Measurements from ENCODE around the gene ZNF605.

Gene ZNF605

GRCh38 chr12:132926415-132926833, 29.7 kb downstream of the ZNF605 start:
- Histone ChIP-seq H2BK5ac (ENCODE audit: low read length) (no peak overlapping the region), H4K8ac (ENCODE audit: low read depth, low read length) (no peak overlapping the region), H3K79me1 (ENCODE audit: low read depth, low read length) (no peaks in the 10 kb centered on the region), H2BK120ac (ENCODE audit: low read depth, low read length) (no peak overlapping the region), H3K4me2 (ENCODE audit: insufficient read depth, low read length, poor library complexity, severe bottlenecking) (no peak overlapping the region), H3K27me3 (ENCODE audit: control insufficient read depth in 3 of 3, insufficient read depth in 3 of 3, low read depth in 1 of 3, low read length in 3 of 3) (no peaks in the 10 kb centered on the region), H4K91ac (ENCODE audit: low read depth, low read length, poor library complexity) (no peak overlapping the region), H3K9ac (ENCODE audit: low read depth, low read length, poor library complexity) (no peak overlapping the region), H3K36me3 (replicated peaks in 1 of 2; ENCODE audit: control insufficient read depth in 2 of 2, insufficient read depth in 2 of 2, low read length in 2 of 2) (peaks cover 15 to 51% of the 10 kb centered on the region in 2 donors), H3K18ac (ENCODE audit: low read length) (no peak overlapping the region), H2AFZ (ENCODE audit: low read length) (no peak overlapping the region), H3K9me3 (replicated peaks in 1 of 2; ENCODE audit: control insufficient read depth in 2 of 2, insufficient read depth in 1 of 2, low read depth in 1 of 2, low read length in 2 of 2) (peaks cover 48 to 96% of the 10 kb centered on the region in 2 donors), H3K4me1 (ENCODE audit: control insufficient read depth in 2 of 2, insufficient read depth in 1 of 2, low read depth in 1 of 2, low read length in 2 of 2) (no peaks in the 10 kb centered on the region), H3K27ac (replicated peaks; ENCODE audit: low read length) (no peak overlapping the region), H3K4me3 (ENCODE audit: low read length in 2 of 2) (no peak overlapping the region), H3K23ac (ENCODE audit: low read depth, low read length, poor library complexity) (no peak overlapping the region), H3K14ac (ENCODE audit: low read length) (no peak overlapping the region), H3K4ac (ENCODE audit: low read length) (no peak overlapping the region), H2BK12ac (ENCODE audit: low read length) (no peak overlapping the region), H2AK5ac (ENCODE audit: low read depth, low read length) (no peak overlapping the region), H2BK15ac (ENCODE audit: low read length) (no peak overlapping the region)
- WGBS, 2 donors (ENCODE audit: extremely low coverage in 2 of 2, insufficient read length in 2 of 2, insufficient replicate concordance in 1 of 2), result no CpG with 5 or more reads among the region's 6 CpGs
- no peak for DNase-seq (ENCODE audit: low spot score)

GRCh38 chr12:132925597-132926414, 30.3 kb downstream of the ZNF605 start:
- H3K23ac ChIP-seq (ENCODE audit: low read depth, low read length, poor library complexity), result no peak overlapping the region
- no peak overlapping the region for H3K9ac ChIP-seq (ENCODE audit: low read depth, low read length, poor library complexity)
- H3K4me2 ChIP-seq (ENCODE audit: insufficient read depth, low read length, poor library complexity, severe bottlenecking), result no peak overlapping the region
- no peak overlapping the region for H2BK120ac ChIP-seq (ENCODE audit: low read depth, low read length)
- peaks cover 45 to 96% of the 10 kb centered on the region in 2 donors for H3K9me3 ChIP-seq (replicated peaks in 1 of 2; ENCODE audit: control insufficient read depth in 2 of 2, insufficient read depth in 1 of 2, low read depth in 1 of 2, low read length in 2 of 2)
- no peak overlapping the region for H3K4ac ChIP-seq (ENCODE audit: low read length)
- H3K18ac ChIP-seq (ENCODE audit: low read length), result no peak overlapping the region
- H4K8ac ChIP-seq (ENCODE audit: low read depth, low read length), result no peak overlapping the region
- no CpG with 5 or more reads among the region's 8 CpGs for WGBS, 2 donors (ENCODE audit: extremely low coverage in 2 of 2, insufficient read length in 2 of 2, insufficient replicate concordance in 1 of 2)
- H3K4me1 ChIP-seq (ENCODE audit: control insufficient read depth in 2 of 2, insufficient read depth in 1 of 2, low read depth in 1 of 2, low read length in 2 of 2), result no peaks in the 10 kb centered on the region
- no peak overlapping the region for H3K27ac ChIP-seq (replicated peaks; ENCODE audit: low read length)
- no peaks in the 10 kb centered on the region for H3K27me3 ChIP-seq (ENCODE audit: control insufficient read depth in 3 of 3, insufficient read depth in 3 of 3, low read depth in 1 of 3, low read length in 3 of 3)
- H3K4me3 ChIP-seq (ENCODE audit: low read length in 2 of 2), result no peak overlapping the region
- DNase-seq (ENCODE audit: low spot score), result no peak
- no peak overlapping the region for H2BK5ac ChIP-seq (ENCODE audit: low read length)
- H2BK12ac ChIP-seq (ENCODE audit: low read length), result no peak overlapping the region
- H2AK5ac ChIP-seq (ENCODE audit: low read depth, low read length), result no peak overlapping the region
- H4K91ac ChIP-seq (ENCODE audit: low read depth, low read length, poor library complexity), result no peak overlapping the region
- no peak overlapping the region for H2BK15ac ChIP-seq (ENCODE audit: low read length)
- no peak overlapping the region for H3K14ac ChIP-seq (ENCODE audit: low read length)
- peaks cover 15 to 46% of the 10 kb centered on the region in 2 donors for H3K36me3 ChIP-seq (replicated peaks in 1 of 2; ENCODE audit: control insufficient read depth in 2 of 2, insufficient read depth in 2 of 2, low read length in 2 of 2)
- no peaks in the 10 kb centered on the region for H3K79me1 ChIP-seq (ENCODE audit: low read depth, low read length)
- H2AFZ ChIP-seq (ENCODE audit: low read length), result no peak overlapping the region

- H2BK15ac ChIP-seq (ENCODE audit: low read length), result no peak overlapping the region
- no peaks in the 10 kb centered on the region for H3K4me1 ChIP-seq (ENCODE audit: control insufficient read depth in 2 of 2, insufficient read depth in 1 of 2, low read depth in 1 of 2, low read length in 2 of 2)
- H3K23ac ChIP-seq (ENCODE audit: low read depth, low read length, poor library complexity), result no peak overlapping the region
- H3K27me3 ChIP-seq (ENCODE audit: control insufficient read depth in 3 of 3, insufficient read depth in 3 of 3, low read depth in 1 of 3, low read length in 3 of 3), result no peaks in the 10 kb centered on the region
- no CpG with 5 or more reads among the region's 3 CpGs for WGBS, 2 donors (ENCODE audit: extremely low coverage in 2 of 2, insufficient read length in 2 of 2, insufficient replicate concordance in 1 of 2)
- DNase-seq (ENCODE audit: low spot score), result no peak
- no peak overlapping the region for H2BK12ac ChIP-seq (ENCODE audit: low read length)
- no peak overlapping the region for H3K9ac ChIP-seq (ENCODE audit: low read depth, low read length, poor library complexity)
- peaks cover 8 to 33% of the 10 kb centered on the region in 2 donors for H3K36me3 ChIP-seq (replicated peaks in 1 of 2; ENCODE audit: control insufficient read depth in 2 of 2, insufficient read depth in 2 of 2, low read length in 2 of 2)
- no peak overlapping the region for H2AK5ac ChIP-seq (ENCODE audit: low read depth, low read length)
- H4K8ac ChIP-seq (ENCODE audit: low read depth, low read length), result no peak overlapping the region
- H2AFZ ChIP-seq (ENCODE audit: low read length), result no peak overlapping the region
- no peak overlapping the region for H4K91ac ChIP-seq (ENCODE audit: low read depth, low read length, poor library complexity)
- H3K4me2 ChIP-seq (ENCODE audit: insufficient read depth, low read length, poor library complexity, severe bottlenecking), result no peak overlapping the region
- no peak overlapping the region for H3K27ac ChIP-seq (replicated peaks; ENCODE audit: low read length)
- H3K4ac ChIP-seq (ENCODE audit: low read length), result no peak overlapping the region
- no peak overlapping the region for H2BK120ac ChIP-seq (ENCODE audit: low read depth, low read length)
- no peak overlapping the region for H3K14ac ChIP-seq (ENCODE audit: low read length)
- H3K79me1 ChIP-seq (ENCODE audit: low read depth, low read length), result no peaks in the 10 kb centered on the region
- H3K9me3 ChIP-seq (replicated peaks in 1 of 2; ENCODE audit: control insufficient read depth in 2 of 2, insufficient read depth in 1 of 2, low read depth in 1 of 2, low read length in 2 of 2), result peaks cover 38 to 94% of the 10 kb centered on the region in 2 donors
- no peak overlapping the region for H2BK5ac ChIP-seq (ENCODE audit: low read length)
- H3K4me3 ChIP-seq (ENCODE audit: low read length in 2 of 2), result no peak overlapping the region
- no peak overlapping the region for H3K18ac ChIP-seq (ENCODE audit: low read length)
Observed at GRCh38 chr12:132924356-132924755, 31.8 kb downstream of the ZNF605 start.

- H3K4me1 ChIP-seq (ENCODE audit: control insufficient read depth in 2 of 2, insufficient read depth in 1 of 2, low read depth in 1 of 2, low read length in 2 of 2), result no peaks in the 10 kb centered on the region
- H3K27me3 ChIP-seq (ENCODE audit: control insufficient read depth in 3 of 3, insufficient read depth in 3 of 3, low read depth in 1 of 3, low read length in 3 of 3), result no peaks in the 10 kb centered on the region
- H2BK5ac ChIP-seq (ENCODE audit: low read length), result no peak overlapping the region
- no peak overlapping the region for H3K4me3 ChIP-seq (ENCODE audit: low read length in 2 of 2)
- H4K91ac ChIP-seq (ENCODE audit: low read depth, low read length, poor library complexity), result no peak overlapping the region
- H3K79me1 ChIP-seq (ENCODE audit: low read depth, low read length), result no peaks in the 10 kb centered on the region
- H3K18ac ChIP-seq (ENCODE audit: low read length), result no peak overlapping the region
- no peak overlapping the region for H3K14ac ChIP-seq (ENCODE audit: low read length)
- H2AFZ ChIP-seq (ENCODE audit: low read length), result no peak overlapping the region
- peaks cover 35 to 90% of the 10 kb centered on the region in 2 donors for H3K9me3 ChIP-seq (replicated peaks in 1 of 2; ENCODE audit: control insufficient read depth in 2 of 2, insufficient read depth in 1 of 2, low read depth in 1 of 2, low read length in 2 of 2)
- H2BK12ac ChIP-seq (ENCODE audit: low read length), result no peak overlapping the region
- H3K4me2 ChIP-seq (ENCODE audit: insufficient read depth, low read length, poor library complexity, severe bottlenecking), result no peak overlapping the region
- no peak overlapping the region for H3K4ac ChIP-seq (ENCODE audit: low read length)
- no peak overlapping the region for H3K9ac ChIP-seq (ENCODE audit: low read depth, low read length, poor library complexity)
- H3K36me3 ChIP-seq (replicated peaks in 1 of 2; ENCODE audit: control insufficient read depth in 2 of 2, insufficient read depth in 2 of 2, low read length in 2 of 2), result peaks cover 8 to 25% of the 10 kb centered on the region in 2 donors
- no peak overlapping the region for H2BK15ac ChIP-seq (ENCODE audit: low read length)
- no peak overlapping the region for H2AK5ac ChIP-seq (ENCODE audit: low read depth, low read length)
- WGBS, 2 donors (ENCODE audit: extremely low coverage in 2 of 2, insufficient read length in 2 of 2, insufficient replicate concordance in 1 of 2), result no CpG with 5 or more reads among the region's 1 CpG
- H4K8ac ChIP-seq (ENCODE audit: low read depth, low read length), result no peak overlapping the region
- no peak overlapping the region for H3K27ac ChIP-seq (replicated peaks; ENCODE audit: low read length)
- H3K23ac ChIP-seq (ENCODE audit: low read depth, low read length, poor library complexity), result no peak overlapping the region
- no peak for DNase-seq (ENCODE audit: low spot score)
- H2BK120ac ChIP-seq (ENCODE audit: low read depth, low read length), result no peak overlapping the region
Observed at GRCh38 chr12:132923356-132923909, 32.7 kb downstream of the ZNF605 start.

Measured in neuronal stem cell (in vitro differentiated cells).